Stimulated activated naive CD8-positive, alpha-beta T cell treated with anti-CD3 and anti-CD28 coated beads, Interleukin-15, Interleukin-2, amounts not matched to agents 100 U/mL and 50 U/mL, for 24 hours (primary cell): ENCODE data around the gene BIRC5.

Experiments used
- ATAC-seq: fragments of 150-1000 bp; cut with Tn5 transposase; one replicate; pipeline ENCODE4 v1.10.0; 2021
- DNase-seq: peaks from one replicate; pipeline ENCODE4 v3.0.0; 2021

Gene BIRC5

GRCh38 chr17:78256707-78257591 is 42.9 kb downstream of the BIRC5 start:
- DNase-seq (no peak), ATAC-seq (no peak)

GRCh38 chr17:78257810-78258322 is 43.8 kb downstream of the BIRC5 start:
- DNase-seq (no peak), ATAC-seq (no peak)

DNA sequence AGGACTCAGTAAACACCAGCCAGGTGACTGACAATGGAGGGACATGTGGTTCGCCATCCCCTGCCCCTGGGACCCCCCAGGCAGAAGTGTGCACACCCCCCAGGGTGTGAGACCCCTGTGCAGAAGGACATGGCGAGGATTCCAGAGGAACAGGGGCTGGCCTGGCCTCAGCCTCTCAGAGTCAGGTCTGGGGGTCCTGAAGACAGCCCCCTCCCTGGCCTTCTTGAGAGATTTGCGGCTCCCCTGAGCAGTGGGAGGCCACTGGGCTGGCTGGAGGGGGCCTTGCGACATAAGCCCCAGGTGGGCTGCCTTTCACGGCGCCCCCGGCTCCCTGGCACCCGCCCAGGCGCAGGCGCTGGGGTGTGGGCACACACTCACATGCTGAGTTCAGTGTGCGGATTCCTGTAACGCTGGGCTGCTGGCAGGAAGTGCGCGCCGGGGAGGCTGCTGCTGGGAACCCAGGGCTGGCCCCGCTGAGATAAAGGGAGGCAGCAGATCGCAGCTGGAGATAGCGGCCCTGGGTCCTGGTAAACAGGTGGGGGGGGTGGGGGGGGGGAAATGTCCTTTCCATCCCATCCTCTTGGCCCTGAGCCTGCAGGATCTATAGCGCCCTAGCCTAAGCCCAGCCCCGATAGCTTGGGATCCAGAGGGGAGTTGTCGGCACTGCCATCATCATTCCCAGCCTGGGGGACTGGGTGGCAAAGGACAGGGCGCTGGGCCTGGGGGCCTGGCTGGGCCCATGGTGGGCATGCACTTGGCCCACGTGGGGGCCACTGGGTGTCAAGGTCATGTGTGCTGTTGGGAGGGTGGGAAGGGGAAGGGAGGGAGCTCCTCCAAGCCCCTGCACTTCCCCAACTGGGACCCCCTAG is 44.5 kb downstream of the BIRC5 start:
- peak; percentile 71 for DNase-seq
- peak; percentile 50 for ATAC-seq

DNA sequence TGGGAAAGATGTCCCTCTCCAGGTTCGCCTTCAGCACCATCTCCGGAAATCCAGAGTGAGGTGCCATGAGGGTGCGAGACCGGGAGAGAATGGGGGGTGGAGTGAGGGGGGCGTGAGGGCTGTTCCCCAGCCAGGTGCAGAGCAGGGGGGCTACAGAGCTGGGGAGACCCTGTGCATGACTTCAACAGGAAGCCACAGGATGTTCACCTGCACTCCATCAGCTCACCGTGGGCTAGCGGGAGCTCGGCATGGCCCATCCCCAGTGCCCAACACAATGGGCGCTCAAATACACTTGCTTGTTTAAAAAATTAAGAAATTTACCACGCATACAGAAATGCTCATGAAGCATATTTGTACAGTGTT is 45.1 kb downstream of the BIRC5 start:
- ATAC-seq (no peak), DNase-seq (no peak)

GRCh38 chr17:78263063-78263735 is 49.1 kb downstream of the BIRC5 start:
- no peak for ATAC-seq
- DNase-seq: no peak

DNA sequence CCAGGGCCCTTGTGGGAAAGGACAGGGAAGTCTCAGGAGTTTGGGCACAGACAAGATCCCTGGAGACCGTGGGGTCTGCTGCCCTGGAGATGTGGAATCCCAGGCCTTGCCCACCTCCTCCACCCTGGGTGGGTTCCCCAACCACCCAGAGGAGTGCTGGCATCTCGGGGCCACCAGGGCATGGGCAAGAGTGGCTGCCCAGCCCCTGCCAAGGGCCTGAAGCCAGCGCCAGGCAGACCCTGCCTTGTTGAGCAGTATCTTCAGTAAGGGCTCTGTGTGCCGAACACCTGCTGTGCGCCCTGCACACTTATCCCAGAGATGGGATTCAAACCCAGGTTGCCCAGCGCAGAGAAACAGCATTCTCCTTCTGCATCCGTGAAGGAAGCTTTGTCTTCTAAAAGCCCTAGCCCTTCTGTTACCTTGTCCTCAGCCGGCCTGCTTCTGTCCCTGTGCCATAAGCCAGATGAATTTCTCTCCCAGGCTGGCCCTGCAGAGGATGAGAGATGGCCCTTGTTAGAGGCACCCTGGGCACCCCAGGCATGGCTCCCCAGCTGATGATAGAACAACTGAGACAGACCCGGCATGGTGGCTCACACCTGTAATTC is 49.8 kb downstream of the BIRC5 start:
- DNase-seq: no peak
- no peak for ATAC-seq

DNA sequence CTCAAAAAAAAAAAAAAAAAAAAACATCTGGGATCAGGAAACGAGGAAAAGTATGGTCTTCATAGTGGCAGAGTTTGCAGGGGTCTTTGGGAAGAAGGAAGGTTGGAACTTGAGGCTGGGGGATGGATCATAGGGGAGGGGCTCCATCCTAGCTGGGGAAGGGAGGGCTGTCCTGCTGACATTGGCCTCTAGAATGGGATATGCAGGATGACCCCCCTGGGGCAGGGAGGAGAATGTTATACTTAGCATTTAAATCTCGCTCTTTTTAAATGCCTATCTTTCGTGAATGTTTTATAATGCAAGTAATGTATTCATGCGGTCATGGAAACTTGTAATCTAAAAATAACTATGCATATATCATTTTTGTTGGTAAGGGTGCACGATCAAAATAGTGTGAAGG is 50.5 kb downstream of the BIRC5 start:
- no peak for DNase-seq
- no peak for ATAC-seq

DNA sequence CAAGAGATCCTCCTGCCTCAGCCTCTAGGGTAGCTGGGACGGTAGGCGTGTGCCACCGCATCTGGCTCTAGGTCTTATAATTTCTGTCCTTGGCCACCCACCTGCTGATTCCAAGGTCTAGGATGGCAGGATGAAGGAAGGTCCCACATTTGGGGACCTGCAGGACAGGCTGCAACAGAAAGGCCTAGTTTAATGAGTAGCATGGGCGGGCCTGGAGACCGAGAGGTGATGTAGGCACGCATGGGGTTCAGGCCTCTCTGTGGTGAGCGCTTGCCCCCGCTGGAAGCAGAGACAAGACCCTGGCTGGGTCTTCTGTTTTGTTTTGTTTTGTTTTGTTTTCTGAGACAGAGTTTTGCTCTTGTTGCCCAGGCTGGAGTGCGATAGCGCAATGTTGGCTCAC is 51.1 kb downstream of the BIRC5 start:
- ATAC-seq (no peak), DNase-seq (no peak)

DNA sequence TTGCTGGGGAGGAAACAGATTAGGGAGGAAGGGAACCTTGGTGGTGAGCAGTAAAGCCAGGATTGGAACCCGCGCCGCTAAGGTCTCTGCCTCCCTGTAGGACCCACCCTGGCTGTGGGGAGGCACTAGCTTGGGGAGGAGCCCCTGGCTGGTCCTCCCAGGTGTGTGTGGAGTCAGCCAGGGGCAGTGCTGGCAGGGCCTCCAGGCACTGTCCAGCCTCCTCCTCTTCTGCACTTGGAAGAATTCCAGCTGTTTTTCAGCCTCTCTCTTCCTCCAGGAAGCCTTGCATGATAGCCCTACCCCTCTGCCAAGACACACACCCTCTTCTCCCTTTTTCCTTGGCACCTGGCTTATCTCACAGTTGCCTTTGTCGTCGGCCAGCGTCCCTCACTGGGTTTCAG is 52.2 kb downstream of the BIRC5 start:
- DNase-seq: no peak
- ATAC-seq: no peak

DNA sequence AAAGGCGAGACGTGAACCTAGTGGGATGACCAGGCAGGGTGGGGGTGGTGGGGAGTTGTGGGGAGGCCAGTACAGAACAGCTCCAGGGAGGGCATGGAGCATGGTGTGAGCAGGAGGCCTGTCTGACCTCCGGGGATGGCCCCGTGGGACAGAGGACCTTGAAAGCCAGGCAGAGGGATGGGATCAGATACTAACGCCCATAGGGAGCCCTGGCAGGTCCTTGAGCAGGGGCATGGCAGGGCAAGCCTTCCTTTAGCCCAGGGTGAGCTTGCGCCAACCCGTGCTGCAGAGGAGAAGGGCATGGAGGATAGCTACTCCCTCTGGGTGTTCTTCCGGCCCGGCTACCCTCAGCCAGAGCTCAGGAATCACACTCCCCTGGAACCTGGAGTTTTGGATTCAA is 52.7 kb downstream of the BIRC5 start:
- DNase-seq (no peak), ATAC-seq (no peak)

GRCh38 chr17:78267253-78268073 is 53.4 kb downstream of the BIRC5 start:
- ATAC-seq (no peak), DNase-seq (no peak)

DNA sequence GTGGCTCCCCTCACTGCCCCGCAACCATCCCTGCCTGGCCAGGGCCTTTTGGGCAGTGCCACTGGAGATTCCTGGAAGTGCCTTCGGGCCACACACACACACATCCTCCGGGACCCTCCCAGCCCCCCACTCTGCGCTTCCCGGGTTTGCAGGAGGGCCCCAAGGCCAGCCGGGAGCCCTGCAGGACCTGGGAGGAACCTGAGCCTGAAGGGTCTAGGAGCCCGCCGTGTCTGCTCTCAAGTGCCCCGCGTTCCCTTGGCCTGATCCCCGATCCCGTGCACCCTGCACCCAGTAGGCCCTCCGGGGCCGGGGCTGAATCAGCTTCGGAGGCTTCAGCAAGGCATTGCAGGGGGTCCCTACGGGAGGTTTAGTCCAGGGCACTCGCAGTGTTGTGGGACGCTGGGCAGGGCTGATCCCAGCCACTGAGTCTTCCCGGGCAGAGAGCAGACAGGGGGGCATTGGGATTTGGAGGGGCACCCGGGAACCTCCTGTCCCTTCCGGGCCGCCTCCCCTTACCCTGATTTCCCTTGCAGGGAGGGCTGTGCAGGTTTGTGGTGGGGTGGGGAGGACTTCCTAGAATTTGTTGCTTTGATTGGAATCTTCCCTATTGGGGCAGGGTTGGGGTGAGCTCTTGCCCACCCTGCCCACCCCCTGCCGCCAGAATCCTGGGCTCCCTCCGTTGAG is 54.3 kb downstream of the BIRC5 start:
- DNase-seq (no peak), ATAC-seq (no peak)

DNA sequence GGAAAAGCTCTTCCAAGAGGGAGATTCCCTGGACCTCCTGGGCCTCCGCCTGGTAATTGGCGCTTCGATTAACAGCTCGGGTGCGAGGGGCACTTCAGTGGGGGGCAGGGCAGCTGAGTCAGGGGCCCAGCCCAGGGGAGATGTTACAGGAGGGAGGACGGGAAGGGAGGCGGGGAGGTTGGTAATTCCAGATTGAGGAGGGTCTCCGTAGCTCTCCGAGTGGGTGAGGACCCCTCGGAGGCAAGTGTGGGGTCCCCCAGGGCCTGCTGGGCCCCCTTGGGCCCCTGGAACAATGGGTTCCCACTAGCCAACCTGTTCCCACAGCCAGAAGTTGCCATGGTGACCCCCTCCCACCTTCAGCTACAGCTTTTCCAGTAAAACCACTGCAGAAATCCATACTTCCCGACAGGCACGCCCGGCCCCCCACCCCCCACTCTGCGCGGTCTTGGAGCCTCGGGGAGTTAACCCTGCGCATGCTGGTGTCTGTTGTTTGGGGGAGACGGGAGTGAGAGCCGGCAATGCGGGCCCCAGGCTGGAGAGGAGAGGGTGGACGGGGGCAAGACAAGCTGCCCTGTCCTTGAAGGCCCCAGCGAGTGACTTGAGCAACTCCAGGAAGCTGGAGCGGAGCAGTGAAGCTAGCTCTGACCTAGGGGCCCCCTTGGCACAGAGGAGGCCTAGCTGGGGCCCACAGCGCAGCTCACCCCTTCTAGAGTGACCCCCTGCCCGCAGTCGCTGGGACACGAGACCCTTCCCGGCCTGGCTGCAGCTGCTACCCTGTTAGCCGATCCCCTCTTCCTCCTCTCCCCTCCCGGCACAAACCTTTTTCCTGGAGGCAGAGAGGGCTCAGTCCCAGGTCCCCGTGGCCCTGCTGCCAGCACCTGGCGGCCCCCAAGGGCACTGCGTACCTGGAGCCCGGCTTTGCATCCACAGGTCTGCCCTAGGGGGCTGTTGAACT is 55.2 kb downstream of the BIRC5 start:
- DNase-seq (no peak), ATAC-seq (no peak)

DNA sequence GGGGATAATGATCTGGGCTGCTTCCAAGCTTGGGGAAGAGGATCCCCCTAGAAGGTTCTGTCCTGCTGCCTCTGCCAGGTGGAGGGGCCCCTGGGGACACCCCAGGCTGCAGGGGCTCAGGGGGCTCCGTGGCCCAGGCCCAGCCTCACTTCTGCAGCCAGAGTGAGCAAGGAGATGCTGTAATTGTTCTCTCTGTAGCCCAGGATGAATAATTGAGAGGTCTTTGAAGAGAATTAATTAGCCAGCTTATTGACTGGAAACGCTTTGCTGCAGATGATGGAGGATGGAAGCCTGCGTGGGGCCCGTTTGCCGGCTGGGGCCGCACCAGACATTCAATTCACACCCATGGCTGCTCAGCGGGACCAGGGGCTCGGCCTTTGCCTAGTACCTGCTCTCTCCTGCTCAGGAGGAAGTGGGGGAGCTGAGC is 55.9 kb downstream of the BIRC5 start:
- ATAC-seq (no peak), DNase-seq (no peak)

DNA sequence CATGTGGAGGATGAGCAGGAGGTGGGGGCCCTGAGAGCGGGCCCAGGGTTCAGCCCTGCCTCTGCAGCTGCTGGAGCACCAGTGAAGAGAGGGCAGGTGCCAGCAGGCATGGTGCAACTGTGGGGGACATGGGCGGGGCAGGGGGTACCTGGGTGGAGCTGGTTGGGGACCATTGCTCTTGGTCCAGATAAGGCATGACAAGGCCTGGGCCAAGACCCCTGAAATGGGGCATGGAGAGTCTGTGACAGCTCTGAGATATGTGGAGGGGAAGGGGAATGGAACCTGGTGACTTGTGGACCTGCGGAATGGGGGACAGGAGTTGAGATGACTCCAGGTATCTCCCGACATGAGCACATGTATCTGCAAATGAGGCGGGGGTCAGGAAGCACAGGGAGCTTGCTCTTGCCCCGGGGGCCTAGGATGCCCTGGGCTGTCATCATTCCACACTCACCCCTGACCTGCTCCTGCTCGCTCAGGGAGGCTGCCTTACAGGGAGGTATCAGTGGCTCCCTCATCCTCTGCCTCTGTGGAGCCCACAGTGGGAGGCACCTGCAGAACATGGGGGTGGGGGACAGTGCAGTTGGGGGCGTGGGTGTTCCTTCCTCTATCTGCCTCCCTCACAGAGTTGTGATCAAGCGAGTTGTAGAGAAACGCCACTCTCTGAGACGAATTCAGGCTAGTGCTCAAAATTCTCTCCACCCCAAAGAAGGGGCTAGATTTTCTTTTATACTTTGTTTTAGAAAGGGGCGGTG is 57.5 kb downstream of the BIRC5 start:
- DNase-seq (no peak), ATAC-seq (no peak)

DNA sequence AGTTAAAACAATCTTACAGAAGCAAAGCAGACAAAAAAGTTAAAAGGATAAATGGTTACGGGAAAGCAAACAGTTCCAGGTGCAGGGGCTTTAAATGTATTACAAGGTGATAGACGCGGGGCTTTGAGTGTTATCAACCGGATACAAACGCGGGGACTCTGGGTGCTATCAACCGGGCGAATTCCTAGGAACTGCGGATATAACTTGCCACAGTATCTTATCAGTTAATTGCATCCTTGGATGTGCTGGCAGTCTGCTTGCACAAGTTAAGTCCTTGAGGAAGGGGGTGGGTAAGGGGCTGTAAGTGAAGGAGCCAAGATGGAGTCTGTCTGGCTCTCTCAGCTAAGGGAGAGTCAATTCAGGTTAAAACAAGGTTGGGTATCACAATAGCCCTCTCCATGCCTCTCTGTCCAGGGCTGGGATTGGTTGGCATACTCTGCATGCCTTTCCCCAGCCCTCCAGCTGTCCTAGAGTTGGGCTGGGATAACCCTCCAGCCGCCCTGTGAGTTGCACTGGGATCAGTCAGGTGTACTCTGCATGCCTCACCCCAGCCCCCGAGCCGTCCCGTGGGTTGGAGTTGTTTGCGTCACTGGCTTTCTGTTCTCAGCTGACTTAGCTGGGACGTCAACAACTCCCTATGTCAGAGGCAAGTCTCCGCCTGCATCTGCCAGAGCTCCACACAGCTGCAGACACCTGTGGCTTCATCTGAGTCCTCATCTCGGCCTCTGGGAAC is 58.3 kb downstream of the BIRC5 start:
- DNase-seq (peak; percentile 49), ATAC-seq (peak; percentile 70)

DNA sequence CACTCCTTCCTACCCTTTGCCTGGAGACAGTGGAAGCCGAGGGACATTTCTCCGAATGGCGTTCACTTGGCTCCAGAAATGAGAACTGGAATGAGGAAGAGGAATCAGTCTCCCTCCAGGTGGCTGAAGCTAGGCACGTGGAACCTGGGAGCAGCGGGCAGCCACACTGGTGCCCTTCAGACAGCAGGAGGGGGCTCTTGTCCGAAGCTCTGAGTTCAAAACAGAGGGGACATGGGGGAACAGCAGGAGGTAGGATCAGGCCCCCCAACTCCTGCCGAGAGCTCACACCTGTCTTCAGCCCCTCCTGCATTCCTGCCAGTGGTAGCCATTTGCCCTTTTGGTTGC is 58.8 kb downstream of the BIRC5 start:
- ATAC-seq (no peak), DNase-seq (no peak)

- no peak for ATAC-seq
- no peak for DNase-seq
Observed at GRCh38 chr17:78273813-78274212, 59.8 kb downstream of the BIRC5 start.
